ENCODE data around the gene OR14A16.

DNA sequence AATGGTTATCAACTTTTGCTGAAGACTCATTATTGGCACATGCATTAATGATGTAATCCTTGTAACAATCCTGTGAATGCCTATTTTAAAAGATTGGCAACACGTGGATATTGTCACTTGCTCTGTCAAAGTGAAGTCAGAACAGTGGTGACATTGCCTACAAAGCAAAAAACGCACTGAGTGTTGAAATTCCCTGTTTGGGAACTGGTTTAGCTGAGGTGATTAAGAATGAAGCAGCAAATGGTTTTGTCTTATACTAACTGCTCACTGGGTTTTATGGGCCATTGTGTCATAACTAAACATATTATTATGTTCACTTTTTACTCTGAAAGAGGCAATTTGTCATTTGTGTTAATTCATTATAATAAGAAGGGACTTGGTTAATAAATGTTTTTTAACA is 11.3 kb downstream of the OR14A16 start:
- TF ChIP-seq, protein P1, sequence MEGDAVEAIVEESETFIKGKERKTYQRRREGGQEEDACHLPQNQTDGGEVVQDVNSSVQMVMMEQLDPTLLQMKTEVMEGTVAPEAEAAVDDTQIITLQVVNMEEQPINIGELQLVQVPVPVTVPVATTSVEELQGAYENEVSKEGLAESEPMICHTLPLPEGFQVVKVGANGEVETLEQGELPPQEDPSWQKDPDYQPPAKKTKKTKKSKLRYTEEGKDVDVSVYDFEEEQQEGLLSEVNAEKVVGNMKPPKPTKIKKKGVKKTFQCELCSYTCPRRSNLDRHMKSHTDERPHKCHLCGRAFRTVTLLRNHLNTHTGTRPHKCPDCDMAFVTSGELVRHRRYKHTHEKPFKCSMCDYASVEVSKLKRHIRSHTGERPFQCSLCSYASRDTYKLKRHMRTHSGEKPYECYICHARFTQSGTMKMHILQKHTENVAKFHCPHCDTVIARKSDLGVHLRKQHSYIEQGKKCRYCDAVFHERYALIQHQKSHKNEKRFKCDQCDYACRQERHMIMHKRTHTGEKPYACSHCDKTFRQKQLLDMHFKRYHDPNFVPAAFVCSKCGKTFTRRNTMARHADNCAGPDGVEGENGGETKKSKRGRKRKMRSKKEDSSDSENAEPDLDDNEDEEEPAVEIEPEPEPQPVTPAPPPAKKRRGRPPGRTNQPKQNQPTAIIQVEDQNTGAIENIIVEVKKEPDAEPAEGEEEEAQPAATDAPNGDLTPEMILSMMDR (IDR thresholded peaks at IDR 0.05; ENCODE audit: low read length) = no peak
- no peak for TF ChIP-seq EZH2phosphoT487 (IDR thresholded peaks at IDR 0.05; ENCODE audit: low read length)
- TF ChIP-seq EZH2 (optimal IDR thresholded peaks at IDR 0.05; ENCODE audit: low read depth, low read length) = no peak
